ENCODE results near the gene LDB2.

LDB2 gene

GRCh38 chr4:16483540-16483939 lies 414.9 kb downstream of the LDB2 start:
- Histone ChIP-seq H3K4me2 (ENCODE audit: low read depth, low read length) (no peak overlapping the region), H3K27me3 (replicated peaks; ENCODE audit: insufficient read depth, low read length) (no peaks in the 10 kb centered on the region), H4K20me1 (ENCODE audit: insufficient read depth, low read length) (no peaks in the 10 kb centered on the region), H3K9me3 (replicated peaks; ENCODE audit: insufficient read depth, low read length) (no peaks in the 10 kb centered on the region), H3K79me2 (ENCODE audit: low read length) (no peaks in the 10 kb centered on the region), H3K4me3 (ENCODE audit: low read length) (no peak overlapping the region), H3K4me1 (ENCODE audit: low read length) (no peaks in the 10 kb centered on the region), H3K9me2 (replicated peaks; ENCODE audit: insufficient read depth, low read length) (no peaks in the 10 kb centered on the region), H3F3A (ENCODE audit: insufficient read depth, low read length) (no peaks in the 10 kb centered on the region), H2AFZ (ENCODE audit: low read length) (no peak overlapping the region), H3K9ac (ENCODE audit: low read length) (no peak overlapping the region), H3K36me3 (replicated peaks; ENCODE audit: insufficient read depth, low read length) (no peaks in the 10 kb centered on the region), H3K27ac (ENCODE audit: low read length) (no peak overlapping the region)
- TF ChIP-seq EZH2 (optimal IDR thresholded peaks at IDR 0.05; ENCODE audit: low read depth, low read length) (no peak), EZH2phosphoT487 (IDR thresholded peaks at IDR 0.05; ENCODE audit: low read length) (no peak), CTCF (IDR thresholded peaks at IDR 0.05; ENCODE audit: low read length) (no peak)
- DNase-seq: no peak

- no peak overlapping the region for H3K4me2 ChIP-seq (ENCODE audit: low read depth, low read length)
- no peaks in the 10 kb centered on the region for H3K79me2 ChIP-seq (ENCODE audit: low read length)
- H3K9ac ChIP-seq (ENCODE audit: low read length): no peak overlapping the region
- no peaks in the 10 kb centered on the region for H3K27me3 ChIP-seq (replicated peaks; ENCODE audit: insufficient read depth, low read length)
- no peak overlapping the region for H2AFZ ChIP-seq (ENCODE audit: low read length)
- H3K36me3 ChIP-seq (replicated peaks; ENCODE audit: insufficient read depth, low read length): no peaks in the 10 kb centered on the region
- TF ChIP-seq EZH2 (optimal IDR thresholded peaks at IDR 0.05; ENCODE audit: low read depth, low read length) (no peak), EZH2phosphoT487 (IDR thresholded peaks at IDR 0.05; ENCODE audit: low read length) (no peak), CTCF (IDR thresholded peaks at IDR 0.05; ENCODE audit: low read length) (no peak)
- no peaks in the 10 kb centered on the region for H3K9me3 ChIP-seq (replicated peaks; ENCODE audit: insufficient read depth, low read length)
- no peaks in the 10 kb centered on the region for H4K20me1 ChIP-seq (ENCODE audit: insufficient read depth, low read length)
- no peaks in the 10 kb centered on the region for H3K4me1 ChIP-seq (ENCODE audit: low read length)
- H3K4me3 ChIP-seq (ENCODE audit: low read length): no peak overlapping the region
- H3F3A ChIP-seq (ENCODE audit: insufficient read depth, low read length): no peaks in the 10 kb centered on the region
- no peak overlapping the region for H3K27ac ChIP-seq (ENCODE audit: low read length)
- H3K9me2 ChIP-seq (replicated peaks; ENCODE audit: insufficient read depth, low read length): no peaks in the 10 kb centered on the region
- DNase-seq: no peak
Measured at GRCh38 chr4:16480011-16480410, 418.4 kb downstream of the LDB2 start.

- Histone ChIP-seq H3K9ac (ENCODE audit: low read length) (no peak overlapping the region), H3K36me3 (replicated peaks; ENCODE audit: insufficient read depth, low read length) (no peaks in the 10 kb centered on the region), H3K9me3 (replicated peaks; ENCODE audit: insufficient read depth, low read length) (no peaks in the 10 kb centered on the region), H3K9me2 (replicated peaks; ENCODE audit: insufficient read depth, low read length) (no peaks in the 10 kb centered on the region), H3K27ac (ENCODE audit: low read length) (no peak overlapping the region), H4K20me1 (ENCODE audit: insufficient read depth, low read length) (no peaks in the 10 kb centered on the region), H3K4me1 (ENCODE audit: low read length) (no peaks in the 10 kb centered on the region), H3K4me3 (ENCODE audit: low read length) (no peak overlapping the region), H3K4me2 (ENCODE audit: low read depth, low read length) (no peak overlapping the region), H3K79me2 (ENCODE audit: low read length) (no peaks in the 10 kb centered on the region), H3K27me3 (replicated peaks; ENCODE audit: insufficient read depth, low read length) (no peaks in the 10 kb centered on the region), H2AFZ (ENCODE audit: low read length) (no peak overlapping the region), H3F3A (ENCODE audit: insufficient read depth, low read length) (no peaks in the 10 kb centered on the region)
- no peak for TF ChIP-seq CTCF (IDR thresholded peaks at IDR 0.05; ENCODE audit: low read length)
- TF ChIP-seq EZH2 (optimal IDR thresholded peaks at IDR 0.05; ENCODE audit: low read depth, low read length): no peak
- TF ChIP-seq EZH2phosphoT487 (IDR thresholded peaks at IDR 0.05; ENCODE audit: low read length): no peak
- no peak for DNase-seq
Measured at GRCh38 chr4:16472537-16472936, 425.9 kb downstream of the LDB2 start.

All from MM.1S (cell line).